ENCODE results near the gene OR51D1. TPM values are rescaled to one million over a fixed set of nuclear protein-coding genes. Genes with fewer than 3 reads are reported as not detected.

The OR51D1 gene
- total RNA-seq (under 1 TPM in 1 of 2 donors, not detected in 1; 0.63 TPM), polyA plus RNA-seq (ENCODE audit: insufficient read depth, low read depth, low replicate concordance) (not detected)
- long read RNA-seq, donor 1, result 0 reads
- long read RNA-seq, donor 2, result 0 reads

GRCh38 chr11:4636962-4637661, at the start of gene OR51D1:
Gene OR51D1, plus strand, starts transcription at chr11:4637477. Its CDS starts 2,314 bp downstream, at chr11:4639791.
- no peak within 1 kb of the TSS for H3K27ac ChIP-seq
- no peaks in the 10 kb centered on the region for H3K9me3 ChIP-seq
- H3K4me3 ChIP-seq, result peak within 1 kb of the TSS; percentile 29 to 31
- peaks cover 3% of the 10 kb centered on the region for H3K4me1 ChIP-seq
- WGBS, 2 donors, result 25 to 28% methylated on average over 8 to 21 of the region's 21 CpGs
- peak; percentile 85 for DNase-seq
- intact Hi-C loops (cut with DNase I; ENCODE audit: low total_unique reads), result loop anchor here (5.0 to 10.0 kb wide), 2 partner anchors 190 to 368 kb away; no protein-coding TSS in a partner anchor
- H3K27me3 ChIP-seq, result no peaks in the 10 kb centered on the region
- no peaks in the 10 kb centered on the region for H3K36me3 ChIP-seq (ENCODE audit: low read depth, missing control alignments)
- TF ChIP-seq CTCF (IDR thresholded peaks at IDR 0.05) (peak; percentile 72 to 84 (median 83)), POLR2A (IDR thresholded peaks at IDR 0.05) (no peak)

- intact Hi-C loops (cut with DNase I; ENCODE audit: low total_unique reads), result no loop called here
- DNase-seq, result no peak
- TF ChIP-seq POLR2A (IDR thresholded peaks at IDR 0.05), result no peak
- TF ChIP-seq CTCF (IDR thresholded peaks at IDR 0.05), result no peak
- WGBS, 2 donors, result 76 to 79% methylated on average over 3 of the region's 3 CpGs
- Histone ChIP-seq H3K4me3 (no peak overlapping the region), H3K4me1 (no peaks in the 10 kb centered on the region), H3K27ac (no peak overlapping the region), H3K36me3 (ENCODE audit: low read depth, missing control alignments) (no peaks in the 10 kb centered on the region), H3K27me3 (no peaks in the 10 kb centered on the region), H3K9me3 (no peaks in the 10 kb centered on the region)
Observed at GRCh38 chr11:4589017-4589416, 48.3 kb upstream of the OR51D1 start.

GRCh38 chr11:4593739-4594138, 43.5 kb upstream of the OR51D1 start, which contains the start of gene OR52I1:
Gene OR52I1, plus strand, starts transcription at chr11:4594039. Its CDS starts 0 bp downstream, at chr11:4594039.
- H3K4me1 ChIP-seq, result no peaks in the 10 kb centered on the region
- H3K9me3 ChIP-seq, result no peaks in the 10 kb centered on the region
- no peak within 1 kb of the TSS for H3K27ac ChIP-seq
- no peak for DNase-seq
- 85 to 93% methylated on average over 1 of the region's 1 CpG for WGBS, 2 donors
- no peaks in the 10 kb centered on the region for H3K36me3 ChIP-seq (ENCODE audit: low read depth, missing control alignments)
- TF ChIP-seq POLR2A (IDR thresholded peaks at IDR 0.05) (no peak), CTCF (IDR thresholded peaks at IDR 0.05) (no peak)
- no peaks in the 10 kb centered on the region for H3K27me3 ChIP-seq
- no peak within 1 kb of the TSS for H3K4me3 ChIP-seq
- intact Hi-C loops (cut with DNase I; ENCODE audit: low total_unique reads), result no loop called here

- no peaks in the 10 kb centered on the region for H3K27me3 ChIP-seq
- no peaks in the 10 kb centered on the region for H3K36me3 ChIP-seq (ENCODE audit: low read depth, missing control alignments)
- 84 to 90% methylated on average over 4 of the region's 4 CpGs for WGBS, 2 donors
Observed at GRCh38 chr11:4605057-4605456, 32.2 kb upstream of the OR51D1 start.

More at GRCh38 chr11:4605057-4605456, 32.2 kb upstream of the OR51D1 start:
- Histone ChIP-seq H3K4me1 (peaks cover 4% of the 10 kb centered on the region), H3K27ac (no peak overlapping the region), H3K9me3 (no peaks in the 10 kb centered on the region), H3K4me3 (no peak overlapping the region)
- DNase-seq, result no peak
- TF ChIP-seq CTCF (IDR thresholded peaks at IDR 0.05), result no peak
- TF ChIP-seq POLR2A (IDR thresholded peaks at IDR 0.05), result no peak
- intact Hi-C loops (cut with DNase I; ENCODE audit: low total_unique reads), result no loop called here

All from testis (tissue), 5 donors.